GM19193 (cell line): Measurements from ENCODE around the gene GALNT1.

Source experiments
- POLR2A ChIP-seq: IDR thresholded peaks from 4 replicates; pipeline ENCODE4 v1.6.1; 2011; ENCODE audit not compliant: insufficient read depth, insufficient read length; ENCODE audit errors: extremely low read depth

GALNT1 gene

GRCh38 chr18:35740656-35741055 is 159.1 kb downstream of the GALNT1 start:
- no peak for TF ChIP-seq POLR2A

- TF ChIP-seq POLR2A: no peak
Measured at GRCh38 chr18:35743916-35744315, 162.4 kb downstream of the GALNT1 start.

- TF ChIP-seq POLR2A: no peak
Measured at GRCh38 chr18:35745814-35746213, 164.3 kb downstream of the GALNT1 start.

- TF ChIP-seq POLR2A: no peak
Measured at GRCh38 chr18:35746826-35747339, 165.3 kb downstream of the GALNT1 start.

- TF ChIP-seq POLR2A: no peak
Measured at GRCh38 chr18:35747894-35748472, 166.4 kb downstream of the GALNT1 start.

- TF ChIP-seq POLR2A: no peak
Measured at GRCh38 chr18:35749701-35750100, 168.2 kb downstream of the GALNT1 start.

- TF ChIP-seq POLR2A: no peak
Measured at GRCh38 chr18:35750929-35751328, 169.4 kb downstream of the GALNT1 start.

GRCh38 chr18:35753306-35753910 is 171.9 kb downstream of the GALNT1 start:
- TF ChIP-seq POLR2A: no peak

- TF ChIP-seq POLR2A: no peak
Measured at GRCh38 chr18:35754464-35754863, 172.9 kb downstream of the GALNT1 start.

- no peak for TF ChIP-seq POLR2A
Measured at GRCh38 chr18:35755369-35755768, 173.8 kb downstream of the GALNT1 start.

GRCh38 chr18:35756506-35757117 is 175.1 kb downstream of the GALNT1 start:
- no peak for TF ChIP-seq POLR2A
